ENCODE results near the gene SKP1. TPM values are rescaled to one million over a fixed set of nuclear protein-coding genes. Genes with fewer than 3 reads are reported as not detected.
A peak's percentile ranks its signal among the peaks of the same experiment; 100 is the strongest.
"Not testable (repeated sequence)": the region's sequence is repeated elsewhere in the genome, so short reads cannot be mapped to it uniquely, and the experiment has no call there.

SKP1 gene
- total and polyA plus RNA-seq, 2 donors from 2014 or later: 380 to 848 TPM

- no peaks in the 10 kb centered on the region for H3K27me3 ChIP-seq (ENCODE audit: control insufficient read depth, insufficient read depth, low read length)
- H3K27ac ChIP-seq (ENCODE audit: low read depth in 2 of 2, low read length in 2 of 2): peak overlapping the region; percentile 100
- peaks cover 13 to 32% (median 25%) of the 10 kb centered on the region in 3 donors for H3K4me1 ChIP-seq (ENCODE audit: control insufficient read depth in 2 of 3, insufficient read depth in 2 of 3, low read depth in 1 of 3, low read length in 3 of 3)
- H3K36me3 ChIP-seq (ENCODE audit: control insufficient read depth in 2 of 3, insufficient read depth in 3 of 3, low read length in 3 of 3): peaks cover 0 to 2% (median 2%) of the 10 kb centered on the region in 3 donors
- H3K4me3 ChIP-seq (ENCODE audit: low read length in 3 of 3): peak overlapping the region; percentile 90 to 94 (median 92)
- FAIRE-seq: no peak
- no peak for TF ChIP-seq CTCF (IDR thresholded peaks at IDR 0.05; ENCODE audit: borderline replicate concordance, extremely low read depth, insufficient read depth)
- H3K9me3 ChIP-seq (ENCODE audit: control insufficient read depth in 2 of 3, insufficient read depth in 1 of 3, low read length in 3 of 3): no peaks in the 10 kb centered on the region
- peak; percentile 82 to 94 (median 90) for DNase-seq
- intact Hi-C loops (cut with DNase I): no loop called here
- peak overlapping the region; percentile 89 to 99 (median 98) for H3K9ac ChIP-seq (ENCODE audit: low read length in 3 of 3)
Observed at GRCh38 chr5:134224888-134225779, 48.4 kb upstream of the SKP1 start.

GRCh38 chr5:134223406-134224248, 46.9 kb upstream of the SKP1 start:
- Histone ChIP-seq H3K27me3 (ENCODE audit: control insufficient read depth, insufficient read depth, low read length) (no peaks in the 10 kb centered on the region), H3K4me1 (ENCODE audit: control insufficient read depth in 2 of 3, insufficient read depth in 2 of 3, low read depth in 1 of 3, low read length in 3 of 3) (peaks cover 13 to 41% (median 29%) of the 10 kb centered on the region in 3 donors), H3K9me3 (ENCODE audit: control insufficient read depth in 2 of 3, insufficient read depth in 1 of 3, low read length in 3 of 3) (no peaks in the 10 kb centered on the region), H3K4me3 (ENCODE audit: low read length in 3 of 3) (peak overlapping the region; percentile 90 to 94 (median 92)), H3K9ac (ENCODE audit: low read length in 3 of 3) (peak overlapping the region in 2 of 3 donors; percentile 89 to 98), H3K36me3 (ENCODE audit: control insufficient read depth in 2 of 3, insufficient read depth in 3 of 3, low read length in 3 of 3) (peaks cover 0 to 2% (median 2%) of the 10 kb centered on the region in 3 donors), H3K27ac (ENCODE audit: low read depth in 2 of 2, low read length in 2 of 2) (peak overlapping the region in 1 of 2 donors; percentile 100)
- FAIRE-seq (no peak), DNase-seq (peak in 2 of 5 donors; percentile 32 to 35)
- intact Hi-C loops (cut with DNase I): no loop called here
- TF ChIP-seq CTCF (IDR thresholded peaks at IDR 0.05; ENCODE audit: borderline replicate concordance, extremely low read depth, insufficient read depth): no peak

GRCh38 chr5:134221690-134222089, 44.9 kb upstream of the SKP1 start:
- intact Hi-C loops (cut with DNase I): not testable (repeated sequence)
- H3K4me3 ChIP-seq (ENCODE audit: low read length in 3 of 3): peak overlapping the region in 1 of 3 donors; percentile 39

More at GRCh38 chr5:134221690-134222089, 44.9 kb upstream of the SKP1 start:
- peaks cover 9 to 44% (median 21%) of the 10 kb centered on the region in 3 donors for H3K4me1 ChIP-seq (ENCODE audit: control insufficient read depth in 2 of 3, insufficient read depth in 2 of 3, low read depth in 1 of 3, low read length in 3 of 3)
- not testable (repeated sequence) for H3K27ac ChIP-seq (ENCODE audit: low read depth in 2 of 2, low read length in 2 of 2); H3K36me3 ChIP-seq (ENCODE audit: control insufficient read depth in 2 of 3, insufficient read depth in 3 of 3, low read length in 3 of 3); H3K9ac ChIP-seq (ENCODE audit: low read length in 3 of 3); H3K9me3 ChIP-seq (ENCODE audit: control insufficient read depth in 2 of 3, insufficient read depth in 1 of 3, low read length in 3 of 3); DNase-seq; H3K27me3 ChIP-seq (ENCODE audit: control insufficient read depth, insufficient read depth, low read length); FAIRE-seq
